Activated CD8-positive, alpha-beta T cell treated with anti-CD3 and anti-CD28 coated beads for 36 hours (primary cell): ENCODE data around the gene TMEM191B. TPM values are rescaled to one million over a fixed set of nuclear protein-coding genes. Genes with fewer than 3 reads are reported as not detected.
"Not testable (repeated sequence)": the region's sequence is repeated elsewhere in the genome, so short reads cannot be mapped to it uniquely, and the experiment has no call there.

Experiments used
- ATAC-seq: fragments of 200-7000 bp; cut with Tn5 transposase; one replicate; pipeline ENCODE4 v1.10.0; 2021; ENCODE audit warnings: mild to moderate bottlenecking, moderate library complexity
- CTCF ChIA-PET: fragments of 350-600 bp; sonication (Branson Sonifier 250); formaldehyde crosslinking; loops from one replicate; lab custom pipeline; 2021; ENCODE audit warnings: antibody characterized with exemption; lab: Charles Lee
- POLR2A ChIA-PET: fragments of 350-600 bp; sonication (Branson Sonifier 250); formaldehyde crosslinking; loops from one replicate; lab custom pipeline; 2021; ENCODE audit warnings: antibody characterized with exemption; lab: Charles Lee
- DNase-seq: peaks from one replicate; pipeline ENCODE4 v3.0.0-alpha.2; 2020
- H3K27ac Mint-ChIP-seq: one replicate; pipeline ENCODE4 v1.8.0; 2021; ENCODE audit warnings: mild to moderate bottlenecking, mixed read lengths
- H3K27me3 Mint-ChIP-seq: one replicate; pipeline ENCODE4 v1.8.0; 2021; ENCODE audit warnings: mixed read lengths
- H3K36me3 Mint-ChIP-seq: one replicate; pipeline ENCODE4 v1.8.0; 2021; ENCODE audit warnings: low read depth, mixed read lengths
- H3K4me1 Mint-ChIP-seq: one replicate; pipeline ENCODE4 v1.8.0; 2021; ENCODE audit warnings: low read depth, mixed read lengths
- H3K4me3 Mint-ChIP-seq: one replicate; pipeline ENCODE4 v1.8.0; 2021; ENCODE audit warnings: mild to moderate bottlenecking, moderate library complexity, mixed read lengths
- H3K9me3 Mint-ChIP-seq: one replicate; pipeline ENCODE4 v1.8.0; 2021; ENCODE audit warnings: mixed read lengths
- intact Hi-C: fragments of 100-400 bp; cut with micrococcal nuclease; formaldehyde crosslinking; loops from one replicate; pipeline ENCODE4 v1.10.0; 2022
- total RNA-seq, 2 experiments: library from RNA; stranded (reverse); gene quantifications; one replicate each; pipeline ENCODE4 v1.2.3, GENCODE V29; 2021

TMEM191B gene
- total RNA-seq, 2 experiments from 2014 or later, result 1.2 to 2.1 TPM

DNA sequence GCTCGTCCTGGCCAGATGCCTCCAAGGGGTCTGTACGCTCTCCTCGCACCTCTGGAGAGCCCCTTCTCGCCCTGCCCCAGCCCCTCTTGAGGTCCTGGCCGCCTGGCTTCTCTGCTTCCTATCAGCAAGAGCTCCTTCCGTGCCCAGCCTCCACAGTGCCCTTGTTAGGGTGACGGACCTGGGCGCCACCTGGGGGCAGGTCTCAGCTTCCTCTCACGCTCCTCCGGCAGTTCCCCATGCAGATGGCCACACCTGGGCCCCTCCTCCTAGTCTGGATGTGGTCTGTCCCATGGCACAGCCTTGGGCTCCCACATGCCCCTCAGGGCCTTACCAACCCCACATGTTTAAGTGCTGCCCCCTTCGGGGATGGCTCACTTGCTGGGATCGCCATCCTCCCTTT is 6.7 kb downstream of the TMEM191B start:
- intact Hi-C loops, H3K27ac Mint-ChIP-seq, CTCF ChIA-PET, H3K9me3 Mint-ChIP-seq, ATAC-seq, POLR2A ChIA-PET, H3K36me3 Mint-ChIP-seq, H3K4me1 Mint-ChIP-seq, H3K27me3 Mint-ChIP-seq, H3K4me3 Mint-ChIP-seq: not testable (repeated sequence)
- peak; percentile 1 for DNase-seq

DNA sequence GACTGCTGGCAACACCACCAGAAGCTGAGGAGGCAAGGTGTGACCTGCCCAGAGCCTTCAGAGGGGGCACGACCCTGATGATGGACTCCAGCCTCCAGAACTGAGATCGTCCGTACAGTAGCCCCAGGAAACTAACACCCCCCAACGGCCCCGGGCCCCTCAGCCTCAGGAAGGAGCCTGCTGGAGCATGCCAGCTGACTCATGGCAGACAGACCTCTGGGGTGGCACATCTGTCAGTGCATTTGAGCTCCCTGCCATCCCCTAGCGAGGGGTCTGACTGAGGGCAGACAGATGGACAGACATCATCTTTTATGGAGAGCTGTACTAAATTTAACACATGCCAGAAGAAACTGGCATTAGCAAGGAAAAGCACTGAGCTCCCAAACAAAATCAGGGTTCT is 12.4 kb downstream of the TMEM191B start:
- H3K9me3 Mint-ChIP-seq, intact Hi-C loops, H3K4me3 Mint-ChIP-seq, H3K36me3 Mint-ChIP-seq, H3K27ac Mint-ChIP-seq, H3K4me1 Mint-ChIP-seq, CTCF ChIA-PET, POLR2A ChIA-PET, ATAC-seq, DNase-seq, H3K27me3 Mint-ChIP-seq: not testable (repeated sequence)

DNA sequence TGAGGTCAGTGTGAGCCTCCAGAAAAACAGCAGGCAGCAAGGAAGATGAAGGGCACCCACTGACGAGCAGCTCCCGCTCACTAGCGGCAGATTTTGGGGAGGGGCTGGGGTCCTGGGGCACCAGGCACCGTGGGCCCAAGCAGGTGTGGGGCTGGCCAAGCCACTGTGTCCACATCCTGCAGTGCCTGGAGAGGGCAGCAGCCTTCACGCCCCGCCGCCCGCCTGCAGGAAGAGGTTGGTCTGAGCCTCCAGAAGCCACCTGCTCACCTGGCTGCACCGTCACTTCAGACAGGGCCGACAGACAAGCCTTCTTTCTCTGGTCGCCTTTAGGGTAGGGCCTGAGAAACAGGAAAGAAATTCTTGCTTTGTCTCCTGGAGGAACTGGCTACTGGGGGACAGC is 15.8 kb downstream of the TMEM191B start:
- H3K36me3 Mint-ChIP-seq, ATAC-seq, H3K4me1 Mint-ChIP-seq, intact Hi-C loops, POLR2A ChIA-PET, DNase-seq, H3K9me3 Mint-ChIP-seq, H3K27ac Mint-ChIP-seq, H3K27me3 Mint-ChIP-seq, H3K4me3 Mint-ChIP-seq, CTCF ChIA-PET: not testable (repeated sequence)

DNA sequence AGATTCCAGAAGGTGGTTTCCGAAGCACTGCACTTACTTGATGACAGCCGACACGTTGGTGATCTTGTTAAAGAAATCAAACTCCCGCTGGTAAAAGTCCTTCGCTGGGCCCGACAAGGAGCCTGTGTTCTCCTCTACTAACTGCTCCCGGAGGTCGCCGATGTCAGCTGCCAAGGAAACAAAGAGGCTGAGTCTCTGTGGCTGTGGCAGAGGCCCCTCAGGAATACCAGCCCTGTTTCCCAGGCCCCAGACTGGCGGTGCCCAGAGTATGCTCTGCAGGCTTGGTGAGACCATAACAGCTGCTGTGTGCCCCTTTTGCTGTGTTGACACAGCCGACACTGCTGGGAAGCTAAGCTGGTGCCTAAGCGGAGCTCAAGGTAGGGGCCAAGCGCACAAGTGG is 17.0 kb downstream of the TMEM191B start:
- H3K27ac Mint-ChIP-seq, POLR2A ChIA-PET, DNase-seq, H3K9me3 Mint-ChIP-seq, CTCF ChIA-PET, H3K36me3 Mint-ChIP-seq, intact Hi-C loops, H3K4me3 Mint-ChIP-seq, H3K4me1 Mint-ChIP-seq, H3K27me3 Mint-ChIP-seq, ATAC-seq: not testable (repeated sequence)

DNA sequence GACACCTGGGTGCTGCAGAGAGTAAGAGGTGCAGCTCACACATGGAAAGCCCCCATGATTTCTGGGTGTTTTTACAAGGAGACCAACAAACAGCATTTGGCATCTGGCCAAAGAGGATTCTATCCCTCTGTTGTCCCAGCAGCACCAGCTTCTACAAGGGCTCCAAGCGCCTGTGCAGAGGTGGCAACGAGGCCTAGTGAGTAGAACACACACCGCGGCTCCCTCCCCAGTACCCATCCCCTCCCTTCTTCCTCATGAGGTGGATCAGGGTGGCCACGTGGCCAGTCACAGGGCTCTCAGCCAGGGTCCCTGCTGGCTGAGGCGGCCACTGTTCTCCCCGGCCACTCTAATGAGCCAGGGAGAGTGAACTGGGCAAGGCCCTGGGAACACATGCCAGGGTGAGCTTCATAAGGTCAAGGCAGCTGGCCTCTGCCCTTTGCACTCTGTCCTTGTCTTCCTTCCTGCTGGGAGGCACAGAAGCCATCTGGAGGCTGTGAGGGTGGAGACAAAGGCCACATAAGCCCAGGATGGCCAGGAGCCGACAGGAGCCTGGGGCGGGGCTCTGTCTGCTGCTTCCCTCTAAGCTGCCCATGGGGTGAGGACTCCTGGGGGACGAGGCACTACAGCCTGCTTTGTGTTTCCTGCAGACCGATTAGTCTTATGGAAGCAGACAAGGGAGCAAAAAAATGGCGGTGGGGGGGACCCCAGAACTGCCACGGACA is 22.0 kb downstream of the TMEM191B start:
- POLR2A ChIA-PET, CTCF ChIA-PET, intact Hi-C loops, H3K4me1 Mint-ChIP-seq, DNase-seq, H3K27ac Mint-ChIP-seq, H3K4me3 Mint-ChIP-seq, H3K9me3 Mint-ChIP-seq, H3K27me3 Mint-ChIP-seq, ATAC-seq, H3K36me3 Mint-ChIP-seq: not testable (repeated sequence)

DNA sequence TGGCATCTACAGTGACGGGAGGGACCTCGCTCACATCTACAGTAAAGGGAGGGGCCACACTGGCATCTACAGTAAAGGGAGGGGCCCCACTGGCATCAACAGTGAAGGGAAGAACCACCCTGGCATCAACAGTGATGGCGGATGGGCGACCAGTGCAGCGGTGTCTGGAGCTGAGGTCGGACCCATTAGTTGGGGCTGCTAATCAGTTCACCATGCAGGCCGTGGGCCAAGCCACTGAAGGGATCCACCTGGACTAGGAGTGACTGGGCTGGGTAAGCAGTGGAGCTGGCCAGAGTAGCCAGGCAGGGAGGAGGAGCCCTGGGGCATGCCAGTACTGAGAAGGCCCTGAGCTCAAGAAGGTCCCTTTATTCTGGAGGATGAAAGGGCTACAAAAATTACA is 23.4 kb downstream of the TMEM191B start:
- H3K9me3 Mint-ChIP-seq, result not testable (repeated sequence)

DNA sequence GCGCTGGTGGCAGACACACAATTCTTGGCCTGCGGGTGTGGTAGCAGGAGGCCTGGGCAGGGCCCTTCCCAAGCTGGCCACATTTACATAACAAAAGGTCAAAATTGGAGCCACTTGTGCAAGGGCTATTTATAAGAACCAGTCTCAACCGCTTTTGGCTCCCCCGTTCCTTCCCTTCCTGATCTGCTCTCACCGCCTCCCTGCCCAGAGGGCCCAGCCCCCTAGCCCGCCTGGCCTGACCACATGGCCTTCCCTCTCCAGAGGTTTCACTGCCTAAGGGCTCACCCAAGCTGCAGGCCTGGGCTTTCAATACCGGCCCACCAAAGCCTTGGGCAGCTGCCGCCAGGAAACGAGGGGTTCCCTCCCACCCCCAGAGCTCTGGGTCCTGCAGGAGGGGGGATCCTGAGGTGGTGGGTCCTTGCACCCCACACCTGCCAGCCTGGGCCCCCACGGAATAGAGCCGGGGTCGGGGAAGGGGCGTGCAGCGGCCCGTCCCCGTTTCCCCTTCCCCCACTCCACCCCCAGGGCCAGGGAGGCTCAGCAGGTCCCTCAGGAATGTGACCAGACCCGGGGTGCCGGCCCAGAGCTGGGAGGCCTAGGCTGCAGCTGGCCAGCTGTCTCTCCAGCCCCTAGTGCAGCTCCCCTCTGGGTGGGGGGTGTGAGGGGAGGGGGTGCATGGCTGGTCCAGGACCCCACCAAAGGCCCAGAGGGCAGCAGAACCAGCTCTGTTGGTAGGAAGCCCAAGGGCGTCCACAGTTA is 25.4 kb downstream of the TMEM191B start:
- H3K4me3 Mint-ChIP-seq, ATAC-seq, H3K36me3 Mint-ChIP-seq, CTCF ChIA-PET, H3K27ac Mint-ChIP-seq, H3K27me3 Mint-ChIP-seq, POLR2A ChIA-PET, intact Hi-C loops, H3K9me3 Mint-ChIP-seq, H3K4me1 Mint-ChIP-seq, DNase-seq: not testable (repeated sequence)

More for the DNA sequence above, 23.4 kb downstream of the TMEM191B start:
- ATAC-seq, POLR2A ChIA-PET, DNase-seq, H3K4me1 Mint-ChIP-seq, intact Hi-C loops, CTCF ChIA-PET, H3K27me3 Mint-ChIP-seq, H3K4me3 Mint-ChIP-seq, H3K27ac Mint-ChIP-seq, H3K36me3 Mint-ChIP-seq: not testable (repeated sequence)

DNA sequence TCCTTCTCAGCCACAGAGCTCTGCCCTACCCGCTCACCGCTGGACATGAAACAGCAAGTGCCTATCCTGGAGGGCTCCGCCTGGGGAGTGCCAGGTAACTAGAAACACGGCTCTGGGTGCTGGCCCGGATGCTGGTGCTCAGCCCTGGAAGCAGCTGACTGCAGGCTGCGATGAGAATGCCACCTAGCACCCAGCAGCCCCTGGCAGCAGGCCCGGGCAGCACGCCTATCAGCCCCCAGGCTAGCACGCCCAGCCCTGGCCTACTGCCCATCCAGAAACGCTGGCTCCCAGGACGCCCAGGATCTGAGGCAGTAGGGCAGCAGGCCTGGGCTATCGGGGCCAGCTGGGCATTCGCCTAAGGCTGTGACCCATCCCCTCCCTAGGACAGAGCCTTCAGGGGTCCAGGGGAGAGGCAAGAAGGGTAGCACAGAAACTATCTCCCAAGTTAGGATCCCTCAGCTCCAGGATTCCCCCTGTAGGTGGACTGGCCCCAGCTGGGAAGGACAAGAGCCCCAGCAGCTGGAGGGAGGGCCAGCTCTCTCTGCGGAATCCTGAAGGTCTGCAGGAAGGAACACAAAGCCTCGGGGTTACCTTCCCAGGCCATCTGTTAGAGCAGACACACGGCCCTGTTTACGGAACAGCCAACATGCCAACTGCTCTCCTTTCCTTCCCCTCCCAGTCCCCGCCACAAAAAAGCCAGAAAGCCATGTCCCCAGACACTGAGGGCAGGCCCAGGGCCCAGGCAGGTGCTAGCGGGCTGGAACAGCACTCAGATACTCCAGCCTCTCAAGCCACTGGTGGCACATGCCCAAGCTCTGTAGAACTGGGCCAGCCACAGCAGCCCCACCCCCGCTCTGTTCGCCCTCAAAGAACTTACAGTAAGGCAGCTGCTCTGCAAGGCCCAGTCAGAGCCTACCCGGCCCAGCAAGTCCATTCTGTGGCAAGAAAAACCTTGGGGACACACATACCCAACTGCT is 27.0 kb downstream of the TMEM191B start:
- H3K27ac Mint-ChIP-seq, CTCF ChIA-PET, H3K36me3 Mint-ChIP-seq, ATAC-seq, H3K4me1 Mint-ChIP-seq, H3K27me3 Mint-ChIP-seq, H3K9me3 Mint-ChIP-seq, H3K4me3 Mint-ChIP-seq, DNase-seq, POLR2A ChIA-PET, intact Hi-C loops: not testable (repeated sequence)

DNA sequence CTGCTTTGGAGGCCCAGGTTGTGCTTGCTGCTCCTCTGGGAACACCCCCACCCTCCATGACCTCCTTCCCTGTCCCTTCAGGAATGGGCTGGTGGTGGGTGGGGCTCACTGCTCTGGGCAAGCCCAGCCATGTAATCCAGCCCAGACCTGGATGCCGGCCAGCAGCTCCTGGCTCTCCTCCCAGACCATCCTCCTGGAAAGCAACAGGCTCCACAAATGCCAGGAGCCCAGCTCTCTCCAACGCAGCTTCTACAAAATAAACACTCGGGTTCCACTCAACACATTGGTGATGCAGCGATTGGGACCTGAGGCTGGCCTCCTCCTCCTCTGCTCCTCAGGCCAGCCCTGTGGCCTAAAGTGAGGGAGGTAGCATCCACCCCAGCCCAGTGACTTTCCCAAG is 30.9 kb downstream of the TMEM191B start:
- DNase-seq, H3K4me1 Mint-ChIP-seq, POLR2A ChIA-PET, H3K27ac Mint-ChIP-seq, ATAC-seq, H3K36me3 Mint-ChIP-seq, CTCF ChIA-PET, intact Hi-C loops, H3K9me3 Mint-ChIP-seq, H3K4me3 Mint-ChIP-seq, H3K27me3 Mint-ChIP-seq: not testable (repeated sequence)

DNA sequence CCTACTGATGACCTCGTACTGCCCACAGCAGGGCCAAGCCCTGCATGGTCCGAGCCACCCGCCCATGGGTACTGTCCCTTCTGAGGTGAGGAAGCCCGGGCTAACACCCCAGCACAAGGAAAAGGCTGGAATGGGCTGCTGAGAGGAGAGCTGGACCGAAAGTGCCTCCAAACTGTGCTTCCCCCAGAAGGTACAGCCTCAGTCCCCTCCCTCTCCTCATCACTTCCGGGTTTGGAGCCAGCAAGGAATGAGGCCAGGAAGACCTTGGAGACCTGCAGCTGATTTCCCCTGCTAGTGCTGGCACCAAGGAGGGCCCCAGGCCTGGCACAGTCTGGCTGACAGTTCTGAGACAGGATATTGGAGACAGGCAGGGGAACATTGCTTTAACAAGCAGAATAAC is 31.3 kb downstream of the TMEM191B start:
- H3K27ac Mint-ChIP-seq, H3K36me3 Mint-ChIP-seq, H3K27me3 Mint-ChIP-seq, POLR2A ChIA-PET, ATAC-seq, H3K4me1 Mint-ChIP-seq, intact Hi-C loops, CTCF ChIA-PET, DNase-seq, H3K4me3 Mint-ChIP-seq, H3K9me3 Mint-ChIP-seq: not testable (repeated sequence)

DNA sequence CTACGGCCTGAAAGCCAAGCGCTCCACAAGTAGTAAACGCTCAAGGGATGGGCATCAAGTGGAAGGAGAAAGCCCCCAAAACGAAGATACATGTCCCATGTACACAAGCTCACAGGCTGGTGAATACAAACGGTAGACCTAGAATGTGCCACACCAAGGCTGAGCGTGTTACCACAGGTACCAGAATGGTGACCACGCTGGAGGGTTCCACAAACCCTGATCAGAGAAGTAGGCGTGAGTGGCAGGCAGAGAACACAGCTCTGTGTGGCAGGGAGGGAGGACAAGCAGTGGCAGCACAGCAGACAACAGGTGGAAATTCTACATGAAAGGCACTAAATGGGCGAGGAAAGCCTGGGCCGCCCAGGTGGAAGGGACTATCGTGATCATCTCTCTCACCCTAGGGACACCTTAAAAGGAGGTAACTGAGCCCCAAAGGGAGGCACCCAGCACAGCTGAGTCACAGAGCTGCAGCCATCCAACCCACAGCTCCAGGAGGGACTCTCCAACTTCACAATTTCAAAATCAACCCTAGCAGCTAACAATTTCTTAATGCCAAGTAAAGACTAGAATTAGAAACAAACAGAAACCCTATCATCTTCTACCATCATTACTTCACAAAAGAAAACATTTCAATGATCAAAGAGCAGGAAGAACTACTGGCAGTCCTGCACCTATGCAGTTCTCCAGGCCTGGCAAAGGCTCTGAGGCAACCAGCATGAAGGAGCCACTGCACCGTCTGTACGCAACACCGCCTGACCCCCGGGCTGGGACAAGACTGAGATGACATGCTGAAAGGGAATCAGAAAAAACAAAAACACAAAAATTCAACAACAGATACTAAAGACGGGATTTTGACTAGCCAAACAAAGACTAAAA is 32.7 kb downstream of the TMEM191B start:
- H3K27ac Mint-ChIP-seq, POLR2A ChIA-PET, H3K9me3 Mint-ChIP-seq, intact Hi-C loops, DNase-seq, H3K27me3 Mint-ChIP-seq, H3K4me3 Mint-ChIP-seq, H3K4me1 Mint-ChIP-seq, H3K36me3 Mint-ChIP-seq, CTCF ChIA-PET: not testable (repeated sequence)
- peak; percentile 96 for ATAC-seq
